IPS-15b (cell line): ENCODE results near the gene TMEM17.

Experiments used
- H3K27me3 ChIP-seq: one replicate; pipeline ENCODE4 v1.6.1; 2013; ENCODE audit warnings: low read length; ENCODE audit not compliant: control insufficient read depth, insufficient read depth
- H3K36me3 ChIP-seq: one replicate; pipeline ENCODE4 v1.6.1; 2013; ENCODE audit warnings: low read length; ENCODE audit not compliant: control insufficient read depth, insufficient read depth
- H3K4me1 ChIP-seq: one replicate; pipeline ENCODE4 v1.6.1; 2013; ENCODE audit warnings: mild to moderate bottlenecking, low read length; ENCODE audit not compliant: control insufficient read depth, insufficient read depth
- H3K4me3 ChIP-seq: one replicate; pipeline ENCODE4 v1.5.1; 2013; ENCODE audit warnings: low read depth, low read length
- H3K9ac ChIP-seq: one replicate; pipeline ENCODE4 v1.6.1; 2013; ENCODE audit warnings: low read depth, mild to moderate bottlenecking, low read length
- H3K9me3 ChIP-seq: one replicate; pipeline ENCODE4 v1.6.1; 2013; ENCODE audit warnings: mild to moderate bottlenecking, low read length; ENCODE audit not compliant: control insufficient read depth, insufficient read depth

The TMEM17 gene

GRCh38 chr2:62504657-62505056 lies 1.3 kb downstream of the TMEM17 start:
- Histone ChIP-seq H3K9ac (no peak overlapping the region), H3K27me3 (no peaks in the 10 kb centered on the region), H3K4me3 (no peak overlapping the region), H3K4me1 (peaks cover 2% of the 10 kb centered on the region), H3K9me3 (no peaks in the 10 kb centered on the region), H3K36me3 (no peaks in the 10 kb centered on the region)

GRCh38 chr2:62501794-62502500 lies 4.0 kb downstream of the TMEM17 start:
- H3K36me3 ChIP-seq, result no peaks in the 10 kb centered on the region
- no peak overlapping the region for H3K4me3 ChIP-seq
- no peak overlapping the region for H3K9ac ChIP-seq
- H3K9me3 ChIP-seq, result no peaks in the 10 kb centered on the region
- peaks cover 2% of the 10 kb centered on the region for H3K4me1 ChIP-seq
- no peaks in the 10 kb centered on the region for H3K27me3 ChIP-seq

GRCh38 chr2:62501069-62501468 lies 4.9 kb downstream of the TMEM17 start:
- H3K27me3 ChIP-seq, result no peaks in the 10 kb centered on the region
- no peak overlapping the region for H3K4me3 ChIP-seq
- H3K9ac ChIP-seq, result no peak overlapping the region
- peaks cover 2% of the 10 kb centered on the region for H3K4me1 ChIP-seq
- H3K36me3 ChIP-seq, result no peaks in the 10 kb centered on the region
- H3K9me3 ChIP-seq, result no peaks in the 10 kb centered on the region

GRCh38 chr2:62499430-62500060 lies 6.5 kb downstream of the TMEM17 start:
- no peak overlapping the region for H3K9ac ChIP-seq
- no peaks in the 10 kb centered on the region for H3K4me1 ChIP-seq
- H3K4me3 ChIP-seq, result no peak overlapping the region
- no peaks in the 10 kb centered on the region for H3K9me3 ChIP-seq
- H3K36me3 ChIP-seq, result no peaks in the 10 kb centered on the region
- H3K27me3 ChIP-seq, result no peaks in the 10 kb centered on the region

GRCh38 chr2:62498739-62499138 lies 7.3 kb downstream of the TMEM17 start:
- Histone ChIP-seq H3K9me3 (no peaks in the 10 kb centered on the region), H3K9ac (no peak overlapping the region), H3K27me3 (no peaks in the 10 kb centered on the region), H3K36me3 (no peaks in the 10 kb centered on the region), H3K4me3 (no peak overlapping the region), H3K4me1 (no peaks in the 10 kb centered on the region)

- no peaks in the 10 kb centered on the region for H3K36me3 ChIP-seq
- H3K4me1 ChIP-seq, result no peaks in the 10 kb centered on the region
- no peak overlapping the region for H3K9ac ChIP-seq
- no peaks in the 10 kb centered on the region for H3K9me3 ChIP-seq
- H3K27me3 ChIP-seq, result no peaks in the 10 kb centered on the region
- no peak overlapping the region for H3K4me3 ChIP-seq
Measured at GRCh38 chr2:62495761-62496160, 10.2 kb downstream of the TMEM17 start.

- no peaks in the 10 kb centered on the region for H3K36me3 ChIP-seq
- H3K9me3 ChIP-seq, result no peaks in the 10 kb centered on the region
- H3K4me3 ChIP-seq, result no peak overlapping the region
- no peak overlapping the region for H3K9ac ChIP-seq
- no peaks in the 10 kb centered on the region for H3K27me3 ChIP-seq
- no peaks in the 10 kb centered on the region for H3K4me1 ChIP-seq
Measured at GRCh38 chr2:62492048-62492447, 13.9 kb downstream of the TMEM17 start.

- Histone ChIP-seq H3K27me3 (no peaks in the 10 kb centered on the region), H3K4me1 (peaks cover 2% of the 10 kb centered on the region), H3K4me3 (no peak overlapping the region), H3K9me3 (no peaks in the 10 kb centered on the region), H3K36me3 (no peaks in the 10 kb centered on the region), H3K9ac (no peak overlapping the region)
Measured at GRCh38 chr2:62489702-62490101, 16.3 kb downstream of the TMEM17 start.

- H3K27me3 ChIP-seq, result no peaks in the 10 kb centered on the region
- no peak overlapping the region for H3K9ac ChIP-seq
- peaks cover 2% of the 10 kb centered on the region for H3K4me1 ChIP-seq
- H3K4me3 ChIP-seq, result no peak overlapping the region
- no peaks in the 10 kb centered on the region for H3K36me3 ChIP-seq
- no peaks in the 10 kb centered on the region for H3K9me3 ChIP-seq
Measured at GRCh38 chr2:62489162-62489561, 16.8 kb downstream of the TMEM17 start.

GRCh38 chr2:62486439-62486765 lies 19.6 kb downstream of the TMEM17 start:
- Histone ChIP-seq H3K4me3 (no peak overlapping the region), H3K36me3 (no peaks in the 10 kb centered on the region), H3K4me1 (peaks cover 5% of the 10 kb centered on the region), H3K27me3 (no peaks in the 10 kb centered on the region), H3K9me3 (no peaks in the 10 kb centered on the region), H3K9ac (no peak overlapping the region)

GRCh38 chr2:62485761-62486438 lies 20.1 kb downstream of the TMEM17 start:
- Histone ChIP-seq H3K4me1 (peaks cover 5% of the 10 kb centered on the region), H3K36me3 (no peaks in the 10 kb centered on the region), H3K9ac (no peak overlapping the region), H3K9me3 (no peaks in the 10 kb centered on the region), H3K27me3 (no peaks in the 10 kb centered on the region), H3K4me3 (no peak overlapping the region)
